GM23338 (cell line): ENCODE results near the gene TAF4B. TPM values are rescaled to one million over a fixed set of nuclear protein-coding genes. Genes with fewer than 3 reads are reported as not detected.

Experiments used
- ATAC-seq: fragments of 200-7000 bp; cut with Tn5 transposase; 3 replicates; pipeline ENCODE4 v1.9.1; 2020
- DNase-seq: peaks from one replicate; pipeline ENCODE4 v3.0.0-alpha.2; 2015; ENCODE audit warnings: low spot score
- H2AFZ ChIP-seq: fragments of 200-600 bp; sonication (generic); 2 replicates; pipeline ENCODE4 v1.8.0; 2016; ENCODE audit warnings: antibody characterized with exemption, mild to moderate bottlenecking, moderate library complexity
- H3F3A ChIP-seq: fragments of 200-600 bp; sonication (generic); replicated peaks from 2 replicates; pipeline ENCODE4 v1.8.0; 2017; ENCODE audit warnings: antibody characterized with exemption, mixed run types, low read depth
- H3K27ac ChIP-seq: fragments of 200-600 bp; sonication (generic); 2 replicates; pipeline ENCODE4 v1.6.1; 2016; ENCODE audit warnings: low read depth
- H3K27me3 ChIP-seq: fragments of 200-600 bp; sonication (generic); 2 replicates; pipeline ENCODE4 v1.8.0; 2016; ENCODE audit warnings: mild to moderate bottlenecking, mixed run types, moderate library complexity; ENCODE audit not compliant: insufficient read depth
- H3K36me3 ChIP-seq: fragments of 200-600 bp; sonication (generic); 2 replicates; pipeline ENCODE4 v1.8.0; 2016; ENCODE audit warnings: mild to moderate bottlenecking; ENCODE audit not compliant: insufficient read depth
- H3K4me1 ChIP-seq: fragments of 200-600 bp; sonication (generic); 2 replicates; pipeline ENCODE4 v1.8.0; 2016; ENCODE audit warnings: mild to moderate bottlenecking, moderate library complexity; ENCODE audit not compliant: insufficient read depth
- H3K4me2 ChIP-seq: fragments of 200-600 bp; sonication (generic); 2 replicates; pipeline ENCODE4 v1.7.1; 2017; ENCODE audit warnings: mixed run types
- H3K4me3 ChIP-seq: fragments of 200-600 bp; sonication (generic); 2 replicates; pipeline ENCODE4 v1.6.1; 2016; ENCODE audit warnings: mixed run types
- H3K79me2 ChIP-seq: fragments of 200-600 bp; sonication (generic); replicated peaks from 2 replicates; pipeline ENCODE4 v1.8.0; 2017; ENCODE audit warnings: mild to moderate bottlenecking; ENCODE audit not compliant: insufficient read depth
- H3K9me2 ChIP-seq: fragments of 200-600 bp; sonication (generic); 2 replicates; pipeline ENCODE4 v1.8.0; 2017; ENCODE audit not compliant: insufficient read depth
- H4K20me1 ChIP-seq: fragments of 200-600 bp; sonication (generic); replicated peaks from 2 replicates; pipeline ENCODE4 v1.8.0; 2017; ENCODE audit warnings: mild to moderate bottlenecking; ENCODE audit not compliant: insufficient read depth
- H3K27ac Mint-ChIP-seq: 2 replicates; pipeline ENCODE4 v1.8.0; 2020; ENCODE audit warnings: inconsistent platforms, mild to moderate bottlenecking, moderate library complexity, mixed read lengths
- H3K27me3 Mint-ChIP-seq: 3 replicates; pipeline ENCODE4 v1.8.0; 2022; ENCODE audit warnings: low read depth, mild to moderate bottlenecking, moderate library complexity, mixed read lengths, inconsistent platforms; ENCODE audit not compliant: insufficient read depth, poor library complexity
- H3K36me3 Mint-ChIP-seq: 3 replicates; pipeline ENCODE4 v1.8.0; 2021; ENCODE audit warnings: low read depth, mild to moderate bottlenecking, inconsistent platforms, moderate library complexity, mixed read lengths
- H3K4me1 Mint-ChIP-seq: 3 replicates; pipeline ENCODE4 v1.8.0; 2020; ENCODE audit warnings: mild to moderate bottlenecking, inconsistent platforms, mixed read lengths
- H3K4me3 Mint-ChIP-seq: 3 replicates; pipeline ENCODE4 v1.8.0; 2021; ENCODE audit warnings: moderate library complexity, mild to moderate bottlenecking, inconsistent platforms, mixed read lengths
- H3K9me3 Mint-ChIP-seq: 3 replicates; pipeline ENCODE4 v1.8.0; 2020; ENCODE audit warnings: moderate library complexity, mild to moderate bottlenecking, inconsistent platforms, mixed read lengths
- NANOG ChIP-seq: IDR thresholded peaks from 2 replicates; pipeline ENCODE4 v1.6.1; 2016; ENCODE audit warnings: antibody characterized with exemption, borderline replicate concordance
- POLR2AphosphoS5 ChIP-seq: IDR thresholded peaks from 2 replicates; pipeline ENCODE4 v1.6.1; 2016; ENCODE audit warnings: antibody characterized with exemption, low read depth
- REST ChIP-seq: IDR thresholded peaks from one replicate; pipeline ENCODE4 v1.6.1; 2018; ENCODE audit warnings: antibody characterized with exemption; ENCODE audit not compliant: unreplicated experiment
- ZNF114 ChIP-seq: fragments of 250-450 bp; sonication (Bioruptor Pico); IDR thresholded peaks from 2 replicates; pipeline ENCODE4 v1.5.0; 2020; ENCODE audit warnings: mild to moderate bottlenecking, moderate library complexity
- ZNF331 ChIP-seq: fragments of 250-450 bp; sonication (Bioruptor Pico); IDR thresholded peaks from 2 replicates; pipeline ENCODE4 v1.5.0; 2020; ENCODE audit warnings: low read depth, mild to moderate bottlenecking, moderate library complexity
- polyA plus RNA-seq: library from polyadenylated mRNA; unstranded; fragments of >200 nt; fragmentation: Nextera tagmentation; extraction: Ambion mirVana; gene quantifications from 2 replicates; pipeline ENCODE4 v1.2.1, GENCODE V29; 2016
- total RNA-seq: library from RNA; depleted of rRNA; stranded (reverse); fragments of >200 nt; shearing (Covaris generic); gene quantifications from 2 replicates; pipeline ENCODE4 v1.2.3, GENCODE V29; 2014
- TF ChIP-seq, protein P1 (sequence below): fragments of 250-450 bp; sonication (Bioruptor Pico); IDR thresholded peaks from 2 replicates; pipeline ENCODE4 v1.5.0; 2020; ENCODE audit warnings: mild to moderate bottlenecking, moderate library complexity
- TF ChIP-seq, protein P2 (sequence below): IDR thresholded peaks from 2 replicates; pipeline ENCODE4 v1.6.1; 2016; ENCODE audit warnings: antibody characterized with exemption
- TF ChIP-seq, protein P3 (sequence below), 2 experiments: fragments of 200-600 bp in 1 of 2; sonication (generic) in 1 of 2; conservative IDR thresholded peaks; 2 replicates each; pipeline versions ENCODE4 v1.5.1 to v1.6.1; 2016 to 2017; ENCODE audit warnings: antibody characterized with exemption in 2 of 2, low read depth in 2 of 2, mild to moderate bottlenecking in 2 of 2, moderate library complexity in 1 of 2

The TAF4B gene
- total and polyA plus RNA-seq, 2 experiments from 2014 or later: 9.4 to 27.3 TPM

DNA sequence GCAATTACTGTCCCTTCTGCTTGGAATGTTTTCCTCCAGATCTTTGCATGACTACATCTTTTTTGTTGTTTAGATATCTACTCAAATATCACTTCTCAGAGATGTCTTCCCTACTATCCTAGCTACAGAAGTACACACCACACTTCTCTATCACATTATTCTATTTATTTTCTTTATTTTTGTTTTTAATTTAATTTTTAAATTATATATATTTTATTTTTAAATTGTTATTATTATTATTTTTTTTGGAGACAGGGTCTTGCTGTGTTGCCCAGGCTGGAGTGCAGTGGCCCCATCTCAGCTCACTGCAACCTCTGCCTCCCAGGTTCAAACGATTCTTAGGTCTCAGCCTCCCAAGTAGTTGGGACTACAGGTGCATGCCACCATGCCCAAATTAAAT is 106.7 kb downstream of the TAF4B start:
- no peaks in the 10 kb centered on the region for H3K9me2 ChIP-seq
- H3K79me2 ChIP-seq: no peaks in the 10 kb centered on the region
- no peak overlapping the region for H3K4me2 ChIP-seq
- H3K36me3 Mint-ChIP-seq: peaks cover 3% of the 10 kb centered on the region; the same call in 1 of the 3 replicates
- H3F3A ChIP-seq: no peaks in the 10 kb centered on the region
- H3K4me1 Mint-ChIP-seq: no peaks in the 10 kb centered on the region
- H3K4me3 Mint-ChIP-seq: no peak overlapping the region
- no peaks in the 10 kb centered on the region for H3K4me1 ChIP-seq
- DNase-seq (no peak), ATAC-seq (no peak)
- H3K27ac Mint-ChIP-seq: no peak overlapping the region
- no peak overlapping the region for H3K4me3 ChIP-seq
- H3K36me3 ChIP-seq: peaks cover 17% of the 10 kb centered on the region
- no peak overlapping the region for H3K27ac ChIP-seq
- TF ChIP-seq, protein P1, sequence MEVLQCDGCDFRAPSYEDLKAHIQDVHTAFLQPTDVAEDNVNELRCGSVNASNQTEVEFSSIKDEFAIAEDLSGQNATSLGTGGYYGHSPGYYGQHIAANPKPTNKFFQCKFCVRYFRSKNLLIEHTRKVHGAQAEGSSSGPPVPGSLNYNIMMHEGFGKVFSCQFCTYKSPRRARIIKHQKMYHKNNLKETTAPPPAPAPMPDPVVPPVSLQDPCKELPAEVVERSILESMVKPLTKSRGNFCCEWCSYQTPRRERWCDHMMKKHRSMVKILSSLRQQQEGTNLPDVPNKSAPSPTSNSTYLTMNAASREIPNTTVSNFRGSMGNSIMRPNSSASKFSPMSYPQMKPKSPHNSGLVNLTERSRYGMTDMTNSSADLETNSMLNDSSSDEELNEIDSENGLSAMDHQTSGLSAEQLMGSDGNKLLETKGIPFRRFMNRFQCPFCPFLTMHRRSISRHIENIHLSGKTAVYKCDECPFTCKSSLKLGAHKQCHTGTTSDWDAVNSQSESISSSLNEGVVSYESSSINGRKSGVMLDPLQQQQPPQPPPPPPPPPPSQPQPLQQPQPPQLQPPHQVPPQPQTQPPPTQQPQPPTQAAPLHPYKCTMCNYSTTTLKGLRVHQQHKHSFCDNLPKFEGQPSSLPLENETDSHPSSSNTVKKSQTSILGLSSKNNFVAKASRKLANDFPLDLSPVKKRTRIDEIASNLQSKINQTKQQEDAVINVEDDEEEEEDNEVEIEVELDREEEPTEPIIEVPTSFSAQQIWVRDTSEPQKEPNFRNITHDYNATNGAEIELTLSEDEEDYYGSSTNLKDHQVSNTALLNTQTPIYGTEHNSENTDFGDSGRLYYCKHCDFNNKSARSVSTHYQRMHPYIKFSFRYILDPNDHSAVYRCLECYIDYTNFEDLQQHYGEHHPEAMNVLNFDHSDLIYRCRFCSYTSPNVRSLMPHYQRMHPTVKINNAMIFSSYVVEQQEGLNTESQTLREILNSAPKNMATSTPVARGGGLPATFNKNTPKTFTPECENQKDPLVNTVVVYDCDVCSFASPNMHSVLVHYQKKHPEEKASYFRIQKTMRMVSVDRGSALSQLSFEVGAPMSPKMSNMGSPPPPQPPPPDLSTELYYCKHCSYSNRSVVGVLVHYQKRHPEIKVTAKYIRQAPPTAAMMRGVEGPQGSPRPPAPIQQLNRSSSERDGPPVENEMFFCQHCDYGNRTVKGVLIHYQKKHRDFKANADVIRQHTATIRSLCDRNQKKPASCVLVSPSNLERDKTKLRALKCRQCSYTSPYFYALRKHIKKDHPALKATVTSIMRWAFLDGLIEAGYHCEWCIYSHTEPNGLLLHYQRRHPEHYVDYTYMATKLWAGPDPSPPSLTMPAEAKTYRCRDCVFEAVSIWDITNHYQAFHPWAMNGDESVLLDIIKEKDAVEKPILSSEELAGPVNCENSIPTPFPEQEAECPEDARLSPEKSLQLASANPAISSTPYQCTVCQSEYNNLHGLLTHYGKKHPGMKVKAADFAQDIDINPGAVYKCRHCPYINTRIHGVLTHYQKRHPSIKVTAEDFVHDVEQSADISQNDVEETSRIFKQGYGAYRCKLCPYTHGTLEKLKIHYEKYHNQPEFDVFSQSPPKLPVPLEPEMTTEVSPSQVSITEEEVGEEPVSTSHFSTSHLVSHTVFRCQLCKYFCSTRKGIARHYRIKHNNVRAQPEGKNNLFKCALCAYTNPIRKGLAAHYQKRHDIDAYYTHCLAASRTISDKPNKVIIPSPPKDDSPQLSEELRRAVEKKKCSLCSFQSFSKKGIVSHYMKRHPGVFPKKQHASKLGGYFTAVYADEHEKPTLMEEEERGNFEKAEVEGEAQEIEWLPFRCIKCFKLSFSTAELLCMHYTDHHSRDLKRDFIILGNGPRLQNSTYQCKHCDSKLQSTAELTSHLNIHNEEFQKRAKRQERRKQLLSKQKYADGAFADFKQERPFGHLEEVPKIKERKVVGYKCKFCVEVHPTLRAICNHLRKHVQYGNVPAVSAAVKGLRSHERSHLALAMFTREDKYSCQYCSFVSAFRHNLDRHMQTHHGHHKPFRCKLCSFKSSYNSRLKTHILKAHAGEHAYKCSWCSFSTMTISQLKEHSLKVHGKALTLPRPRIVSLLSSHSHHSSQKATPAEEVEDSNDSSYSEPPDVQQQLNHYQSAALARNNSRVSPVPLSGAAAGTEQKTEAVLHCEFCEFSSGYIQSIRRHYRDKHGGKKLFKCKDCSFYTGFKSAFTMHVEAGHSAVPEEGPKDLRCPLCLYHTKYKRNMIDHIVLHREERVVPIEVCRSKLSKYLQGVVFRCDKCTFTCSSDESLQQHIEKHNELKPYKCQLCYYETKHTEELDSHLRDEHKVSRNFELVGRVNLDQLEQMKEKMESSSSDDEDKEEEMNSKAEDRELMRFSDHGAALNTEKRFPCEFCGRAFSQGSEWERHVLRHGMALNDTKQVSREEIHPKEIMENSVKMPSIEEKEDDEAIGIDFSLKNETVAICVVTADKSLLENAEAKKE (CRISPR knock-in tag): no peak
- TF ChIP-seq POLR2AphosphoS5 (no peak), ZNF331 (CRISPR knock-in tag) (no peak), NANOG (no peak), REST (no peak), ZNF114 (no peak)
- TF ChIP-seq, protein P2, sequence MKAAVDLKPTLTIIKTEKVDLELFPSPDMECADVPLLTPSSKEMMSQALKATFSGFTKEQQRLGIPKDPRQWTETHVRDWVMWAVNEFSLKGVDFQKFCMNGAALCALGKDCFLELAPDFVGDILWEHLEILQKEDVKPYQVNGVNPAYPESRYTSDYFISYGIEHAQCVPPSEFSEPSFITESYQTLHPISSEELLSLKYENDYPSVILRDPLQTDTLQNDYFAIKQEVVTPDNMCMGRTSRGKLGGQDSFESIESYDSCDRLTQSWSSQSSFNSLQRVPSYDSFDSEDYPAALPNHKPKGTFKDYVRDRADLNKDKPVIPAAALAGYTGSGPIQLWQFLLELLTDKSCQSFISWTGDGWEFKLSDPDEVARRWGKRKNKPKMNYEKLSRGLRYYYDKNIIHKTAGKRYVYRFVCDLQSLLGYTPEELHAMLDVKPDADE: no peak
- TF ChIP-seq, protein P3, sequence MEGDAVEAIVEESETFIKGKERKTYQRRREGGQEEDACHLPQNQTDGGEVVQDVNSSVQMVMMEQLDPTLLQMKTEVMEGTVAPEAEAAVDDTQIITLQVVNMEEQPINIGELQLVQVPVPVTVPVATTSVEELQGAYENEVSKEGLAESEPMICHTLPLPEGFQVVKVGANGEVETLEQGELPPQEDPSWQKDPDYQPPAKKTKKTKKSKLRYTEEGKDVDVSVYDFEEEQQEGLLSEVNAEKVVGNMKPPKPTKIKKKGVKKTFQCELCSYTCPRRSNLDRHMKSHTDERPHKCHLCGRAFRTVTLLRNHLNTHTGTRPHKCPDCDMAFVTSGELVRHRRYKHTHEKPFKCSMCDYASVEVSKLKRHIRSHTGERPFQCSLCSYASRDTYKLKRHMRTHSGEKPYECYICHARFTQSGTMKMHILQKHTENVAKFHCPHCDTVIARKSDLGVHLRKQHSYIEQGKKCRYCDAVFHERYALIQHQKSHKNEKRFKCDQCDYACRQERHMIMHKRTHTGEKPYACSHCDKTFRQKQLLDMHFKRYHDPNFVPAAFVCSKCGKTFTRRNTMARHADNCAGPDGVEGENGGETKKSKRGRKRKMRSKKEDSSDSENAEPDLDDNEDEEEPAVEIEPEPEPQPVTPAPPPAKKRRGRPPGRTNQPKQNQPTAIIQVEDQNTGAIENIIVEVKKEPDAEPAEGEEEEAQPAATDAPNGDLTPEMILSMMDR (conservative IDR thresholded peaks at IDR 0.05; ENCODE audit: low read depth in 2 of 2): no peak
- H3K9me3 Mint-ChIP-seq: no peaks in the 10 kb centered on the region
- no peaks in the 10 kb centered on the region for H4K20me1 ChIP-seq
- no peaks in the 10 kb centered on the region for H3K27me3 ChIP-seq
- H2AFZ ChIP-seq: no peak overlapping the region
- no peaks in the 10 kb centered on the region for H3K27me3 Mint-ChIP-seq
